ENCODE measurements around the gene SLC7A5.
"Not testable (repeated sequence)": the region's sequence is repeated elsewhere in the genome, so short reads cannot be mapped to it uniquely, and the experiment has no call there.

Gene SLC7A5

DNA sequence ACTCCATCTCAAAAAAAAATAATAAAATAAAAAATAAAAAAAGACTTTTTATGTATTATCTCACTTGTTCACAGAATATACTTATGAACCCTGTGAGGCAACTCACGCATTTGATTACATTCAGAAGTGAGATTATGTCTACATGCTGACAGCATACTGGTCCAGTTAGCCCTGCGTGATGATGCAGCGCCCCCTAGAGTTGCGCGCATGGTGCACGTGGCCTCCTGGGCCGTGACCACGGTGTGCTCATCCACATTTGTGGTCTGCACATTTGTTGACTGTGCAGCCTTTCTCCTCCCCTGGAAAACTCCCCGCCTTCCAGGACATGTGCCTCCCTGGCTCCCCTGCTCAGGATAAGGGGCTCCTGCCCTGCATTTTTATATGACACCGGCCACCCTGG is 20.5 kb upstream of the SLC7A5 start:
- not testable (repeated sequence) for DNase-seq (ENCODE audit: low read depth in 2 of 2, low spot score in 1 of 2)

DNA sequence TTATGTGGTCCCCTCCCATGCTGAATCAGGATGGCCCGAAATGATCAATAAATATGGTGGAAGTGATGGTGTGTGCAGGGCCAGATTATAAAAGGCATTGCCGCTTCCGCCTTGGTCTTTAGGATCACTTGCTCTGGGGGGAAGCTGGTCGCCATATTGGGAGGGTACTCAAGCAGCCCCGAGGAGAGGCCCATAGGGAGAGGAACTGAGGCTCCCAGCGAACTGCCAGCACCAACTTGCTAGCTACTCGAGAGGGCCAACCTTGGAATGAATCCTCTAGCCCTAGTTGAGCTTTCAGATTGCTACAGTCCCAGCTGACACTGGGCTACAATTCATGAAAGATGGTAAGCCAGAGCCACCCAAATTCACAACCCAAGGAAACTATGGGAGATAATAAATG is 19.0 kb upstream of the SLC7A5 start:
- DNase-seq (ENCODE audit: low read depth in 2 of 2, low spot score in 1 of 2), result not testable (repeated sequence)

DNA sequence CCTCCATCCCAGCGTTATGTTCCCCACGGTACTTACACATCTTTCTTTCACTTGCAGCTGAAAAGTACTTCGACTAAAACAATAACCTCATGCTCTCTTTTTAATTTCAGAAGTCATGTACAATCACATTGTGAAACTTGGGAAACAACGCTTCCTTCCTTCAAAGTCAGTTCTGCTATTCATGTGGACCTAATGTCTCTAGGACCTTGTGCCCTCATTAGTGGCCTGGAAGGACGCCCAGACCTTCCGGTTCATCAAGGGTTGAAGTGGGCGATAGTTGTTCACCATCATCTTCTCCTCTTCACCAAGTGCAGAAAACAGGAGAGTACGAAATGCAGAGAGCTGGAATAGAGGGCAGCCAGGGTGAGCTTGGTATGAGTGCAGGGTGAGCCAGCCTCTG is 18.6 kb upstream of the SLC7A5 start:
- not testable (repeated sequence) for DNase-seq (ENCODE audit: low read depth in 2 of 2, low spot score in 1 of 2)

DNA sequence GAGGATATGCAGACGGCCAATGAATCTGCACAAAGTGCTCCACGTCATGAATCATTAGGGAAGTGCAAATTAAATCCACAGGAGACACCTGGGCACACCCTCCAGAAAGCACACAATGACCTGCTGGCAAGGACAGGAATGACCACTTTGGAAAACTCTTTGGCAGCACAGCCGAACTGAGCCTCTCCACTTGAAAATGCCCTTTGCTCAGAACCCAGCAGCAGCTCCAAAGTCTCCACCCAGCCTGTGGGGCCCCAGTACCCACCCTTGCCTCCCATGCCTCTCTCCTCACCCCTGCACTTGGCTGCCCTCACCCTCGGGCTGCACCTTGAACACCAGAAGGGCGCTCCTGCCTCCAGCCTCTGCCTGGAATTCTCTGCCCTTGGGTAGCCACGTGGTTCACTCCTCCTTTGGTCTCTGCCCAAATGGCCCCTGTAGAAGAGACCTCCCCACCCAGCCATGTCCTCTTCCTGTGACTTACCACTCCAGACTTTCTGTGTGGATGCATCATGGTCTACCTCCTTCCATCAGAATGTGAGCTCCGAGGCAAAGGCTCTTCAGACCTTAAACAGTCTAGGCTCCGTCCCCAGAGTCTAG is 16.2 kb upstream of the SLC7A5 start:
- DNase-seq (ENCODE audit: low read depth in 2 of 2, low spot score in 1 of 2), result not testable (repeated sequence)

DNA sequence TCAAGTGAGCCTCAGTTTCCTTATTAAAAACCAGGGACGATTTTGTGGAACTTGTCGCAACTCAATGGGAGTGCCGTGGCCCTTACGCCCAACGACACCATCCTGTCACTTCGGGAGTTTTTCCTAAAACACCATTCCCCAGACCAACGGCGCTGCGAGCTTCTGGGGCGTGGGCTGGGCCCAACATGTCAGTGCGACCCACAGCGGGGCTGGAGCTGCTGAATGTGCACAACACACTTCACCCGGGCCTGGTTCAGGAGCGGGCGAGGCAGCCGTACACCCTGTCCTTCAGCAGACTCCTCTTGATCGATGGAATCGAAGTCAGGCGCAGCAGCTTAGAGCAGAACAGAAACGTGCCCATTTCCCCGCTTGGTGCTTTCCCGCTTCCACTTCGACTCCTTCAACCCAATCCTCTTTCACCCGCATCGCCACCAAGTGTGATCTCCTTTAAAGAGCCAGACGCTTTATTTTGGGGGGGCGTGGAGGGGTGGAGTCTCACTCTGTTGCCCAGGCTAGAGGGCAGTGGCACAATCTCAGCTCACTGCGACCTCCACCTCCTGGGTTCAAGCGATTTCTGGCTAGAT is 13.2 kb upstream of the SLC7A5 start:
- DNase-seq (ENCODE audit: low read depth in 2 of 2, low spot score in 1 of 2), result no peak

DNA sequence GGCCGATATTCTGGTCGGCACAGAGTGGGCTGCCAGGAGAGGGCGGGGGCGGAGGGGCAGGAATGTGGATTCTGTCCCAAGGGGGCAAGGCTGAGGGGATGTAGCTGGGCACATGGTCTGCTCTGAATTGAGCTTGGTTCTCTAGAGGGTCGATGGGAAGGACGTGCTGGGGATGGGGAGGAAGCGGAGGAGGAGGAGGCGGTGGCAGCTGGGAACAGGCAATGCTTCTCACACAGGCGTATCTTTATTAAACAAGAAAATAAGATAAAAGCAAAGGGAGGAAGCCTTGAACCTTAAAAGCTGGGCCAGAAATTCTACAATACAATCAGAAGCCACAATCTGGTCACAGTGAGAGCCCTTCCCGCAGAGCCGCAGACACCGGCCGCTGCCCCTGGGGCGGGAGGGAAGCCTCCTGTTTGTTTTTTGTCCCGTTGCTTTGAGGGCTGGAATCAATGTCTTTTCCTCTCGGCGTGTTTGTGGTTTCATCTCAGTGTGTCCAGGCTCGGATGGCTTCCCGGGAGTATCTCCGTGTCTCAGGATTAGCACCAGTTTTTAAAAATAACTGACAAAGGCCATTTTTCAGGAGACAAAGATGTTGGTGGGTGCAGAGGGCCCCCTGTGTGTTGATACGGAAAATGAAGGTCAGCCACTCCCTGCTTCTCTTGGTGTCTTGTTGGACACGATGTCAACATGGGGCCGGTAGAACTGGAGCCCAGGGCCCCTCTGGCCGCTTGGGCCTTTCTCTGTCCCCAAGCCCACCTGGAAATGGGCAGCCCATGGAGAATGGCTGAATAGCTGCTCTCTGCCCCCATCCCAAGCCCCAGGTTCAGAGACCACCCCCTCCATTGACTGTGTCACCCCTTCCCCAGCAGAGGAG is 12.3 kb upstream of the SLC7A5 start:
- no peak for DNase-seq (ENCODE audit: low read depth in 2 of 2, low spot score in 1 of 2)

DNA sequence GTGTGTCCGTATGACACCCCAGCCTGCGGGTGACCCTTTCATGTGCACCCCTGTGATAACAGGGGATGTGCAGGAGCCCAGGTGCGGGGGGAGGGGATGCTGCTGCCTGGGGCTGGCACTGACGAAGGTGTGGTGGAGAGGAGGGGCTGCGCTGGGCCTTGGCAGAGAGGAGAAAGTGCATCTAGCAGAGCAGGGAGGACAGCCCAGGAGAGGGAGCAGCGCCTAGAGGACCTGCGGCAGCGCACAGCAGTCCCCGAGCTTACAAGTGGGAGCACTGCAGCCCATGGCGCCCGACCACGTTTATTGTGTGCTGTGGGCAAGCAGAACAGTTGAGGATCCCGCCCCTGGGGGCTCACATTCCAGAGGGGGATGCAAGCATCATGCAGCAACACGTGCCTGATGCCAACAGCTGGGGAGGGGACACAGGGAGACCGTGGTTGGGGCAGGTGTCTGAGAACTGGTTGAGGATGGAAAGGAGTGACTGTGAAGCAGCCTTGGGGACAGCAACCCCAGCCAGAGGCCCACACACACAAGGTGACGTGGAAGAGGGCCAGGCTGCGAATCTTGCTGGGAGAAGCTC is 10.9 kb upstream of the SLC7A5 start:
- no peak for DNase-seq (ENCODE audit: low read depth in 2 of 2, low spot score in 1 of 2)

DNA sequence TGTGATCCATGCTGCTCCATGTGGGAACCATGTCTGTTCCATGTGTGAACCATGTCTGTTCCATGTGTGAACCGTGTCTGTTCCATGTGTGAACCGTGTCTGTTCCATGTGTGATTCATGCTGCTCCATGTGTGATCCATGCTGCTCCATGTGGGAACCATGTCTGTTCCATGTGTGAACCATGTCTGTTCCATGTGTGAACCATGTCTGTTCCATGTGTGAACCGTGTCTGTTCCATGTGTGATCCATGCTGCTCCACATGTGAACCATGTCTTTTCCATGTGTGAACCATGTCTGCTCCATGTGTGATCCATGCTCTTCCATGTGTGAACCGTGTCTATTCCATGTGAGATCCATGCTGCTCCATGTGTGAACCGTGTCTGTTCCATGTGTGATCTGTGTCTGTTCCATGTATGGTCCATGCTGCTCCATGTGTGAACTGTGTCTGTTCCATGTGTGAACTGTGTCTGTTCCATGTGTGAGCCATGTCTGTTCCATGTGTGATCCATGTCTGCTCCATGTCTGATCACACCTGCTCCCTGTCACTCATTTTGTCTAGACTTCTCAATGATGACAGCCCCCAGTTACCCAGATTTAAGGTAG is 10.2 kb upstream of the SLC7A5 start:
- DNase-seq (ENCODE audit: low read depth in 2 of 2, low spot score in 1 of 2), result not testable (repeated sequence)

DNA sequence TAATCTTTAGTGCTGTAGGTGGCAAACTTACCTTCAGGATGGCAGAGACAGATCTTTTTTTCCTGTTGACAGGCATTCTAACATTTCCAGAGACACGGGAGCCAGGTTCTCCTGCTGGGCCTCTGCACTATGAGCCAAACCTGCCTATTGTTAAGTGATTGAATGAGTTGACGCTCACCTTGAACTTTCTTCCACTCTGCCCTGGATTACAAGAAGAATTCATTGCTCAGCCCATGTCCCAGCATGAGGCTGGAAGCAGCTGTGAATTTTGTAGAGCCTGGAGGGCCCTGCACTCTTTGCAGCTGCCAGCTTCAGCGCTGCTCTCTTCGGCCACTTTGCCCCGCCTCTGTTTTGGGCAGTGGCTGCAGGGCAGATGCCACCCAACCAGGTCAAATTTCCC is 9.4 kb upstream of the SLC7A5 start:
- no peak for DNase-seq (ENCODE audit: low read depth in 2 of 2, low spot score in 1 of 2)

DNA sequence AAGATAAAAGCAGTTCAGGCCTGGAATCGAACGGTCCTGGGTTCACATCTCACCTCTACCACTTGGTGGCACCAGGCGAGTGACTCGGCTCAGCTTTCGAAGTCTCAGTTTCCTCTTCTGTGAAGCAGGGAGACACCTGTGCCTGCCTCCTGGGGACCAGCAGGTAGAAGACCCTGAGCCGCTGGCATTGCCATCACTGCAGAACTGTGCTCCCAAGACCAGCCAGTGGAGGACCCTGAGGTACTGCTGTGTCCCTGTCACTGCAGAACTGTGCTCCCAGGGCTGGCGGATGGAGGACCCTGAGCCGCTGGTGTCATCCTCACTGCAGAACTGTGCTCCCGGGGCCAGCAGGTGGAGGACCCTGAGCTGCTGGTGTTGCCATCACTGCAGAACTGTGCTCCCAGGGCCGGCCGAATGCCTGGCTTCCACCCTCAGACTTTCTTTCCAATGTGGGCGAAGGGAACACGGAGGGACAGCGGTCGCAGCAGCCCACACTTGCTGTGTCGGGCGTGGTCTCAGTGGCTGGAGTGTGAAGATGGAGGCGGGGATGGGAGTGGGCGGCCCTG is 8.7 kb upstream of the SLC7A5 start:
- DNase-seq (ENCODE audit: low read depth in 2 of 2, low spot score in 1 of 2), result no peak

DNA sequence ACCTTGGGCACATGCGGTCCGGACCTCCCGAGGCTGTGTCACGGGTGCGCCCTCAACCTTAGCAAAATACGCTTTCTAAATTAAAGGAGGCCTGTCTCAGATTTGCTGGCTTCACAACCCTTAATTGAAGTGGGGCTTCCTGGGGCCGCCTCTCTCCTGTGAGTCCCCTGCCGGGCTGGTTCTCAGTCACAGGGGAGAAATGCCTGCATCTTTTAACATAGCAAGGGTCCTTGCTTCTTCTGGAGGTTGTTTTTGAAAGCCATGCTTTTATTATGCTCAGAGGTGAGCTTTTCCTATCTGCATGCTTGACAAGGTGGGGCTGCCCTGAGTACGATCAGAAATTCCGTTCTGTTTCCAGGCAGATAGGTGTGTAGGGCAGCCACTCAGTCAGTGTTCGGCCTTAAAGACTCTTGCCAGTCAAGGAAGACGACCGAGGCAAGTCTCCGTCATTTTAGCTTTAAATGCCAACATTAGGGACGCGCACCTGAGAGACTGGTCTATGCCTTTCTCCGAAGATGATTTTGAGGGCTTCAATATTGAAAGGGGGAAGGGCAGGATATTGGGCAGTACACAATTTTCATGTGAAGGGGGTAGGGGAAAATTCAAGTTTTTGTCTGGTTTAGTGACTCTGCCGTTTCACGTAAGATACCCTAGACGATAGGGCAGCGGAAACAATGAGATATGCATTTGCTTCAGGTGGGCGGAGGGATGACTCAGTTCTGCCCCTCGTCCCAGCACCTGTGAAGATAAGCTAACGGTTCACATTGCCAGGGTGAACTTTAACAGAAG is 5.5 kb upstream of the SLC7A5 start:
- DNase-seq (ENCODE audit: low read depth in 2 of 2, low spot score in 1 of 2), result peak in 1 of 2 donors; percentile 48

DNA sequence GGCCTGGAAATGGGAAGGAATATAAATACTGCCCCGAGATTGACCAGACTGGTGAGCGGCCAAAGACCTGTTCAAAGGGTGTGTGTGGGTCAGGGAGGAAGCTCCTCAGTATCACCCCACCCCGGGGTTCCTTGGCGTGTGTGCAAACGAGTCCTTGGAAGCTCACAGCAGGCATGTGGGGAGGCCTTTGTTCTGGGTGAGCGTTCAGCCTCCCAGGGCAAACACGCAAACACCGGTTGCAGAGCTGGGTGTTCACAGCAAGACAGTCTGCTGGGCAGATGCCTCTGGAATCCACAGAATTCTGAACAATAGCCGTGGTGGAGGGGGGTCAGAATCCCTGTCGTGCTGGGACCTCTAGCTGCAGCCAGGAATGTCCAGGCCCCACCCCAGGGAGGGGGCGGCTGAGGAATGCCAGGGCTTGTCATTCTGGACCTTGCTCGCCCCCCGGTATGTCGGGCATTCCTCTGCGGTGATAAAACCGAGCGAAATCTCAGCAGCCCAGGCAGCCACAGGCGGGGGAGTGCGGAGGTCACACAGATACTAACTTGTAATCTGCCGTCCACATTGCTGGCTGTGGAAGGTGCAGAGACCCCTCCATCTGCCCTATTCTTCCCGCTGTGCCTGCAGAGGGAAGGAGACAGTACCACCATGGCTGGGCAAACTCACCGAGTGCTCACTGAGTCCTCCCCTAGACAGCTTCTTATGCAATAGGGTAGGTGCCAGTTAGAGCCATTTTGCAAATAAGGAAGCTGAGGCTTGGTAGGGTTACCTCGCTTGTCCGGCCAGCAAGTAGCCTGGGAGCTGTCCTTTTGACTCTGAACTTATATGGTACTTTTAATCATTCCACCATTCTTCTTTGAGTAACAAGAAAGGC is 1.3 kb upstream of the SLC7A5 start:
- DNase-seq (ENCODE audit: low read depth in 2 of 2, low spot score in 1 of 2), result not testable (repeated sequence)

DNA sequence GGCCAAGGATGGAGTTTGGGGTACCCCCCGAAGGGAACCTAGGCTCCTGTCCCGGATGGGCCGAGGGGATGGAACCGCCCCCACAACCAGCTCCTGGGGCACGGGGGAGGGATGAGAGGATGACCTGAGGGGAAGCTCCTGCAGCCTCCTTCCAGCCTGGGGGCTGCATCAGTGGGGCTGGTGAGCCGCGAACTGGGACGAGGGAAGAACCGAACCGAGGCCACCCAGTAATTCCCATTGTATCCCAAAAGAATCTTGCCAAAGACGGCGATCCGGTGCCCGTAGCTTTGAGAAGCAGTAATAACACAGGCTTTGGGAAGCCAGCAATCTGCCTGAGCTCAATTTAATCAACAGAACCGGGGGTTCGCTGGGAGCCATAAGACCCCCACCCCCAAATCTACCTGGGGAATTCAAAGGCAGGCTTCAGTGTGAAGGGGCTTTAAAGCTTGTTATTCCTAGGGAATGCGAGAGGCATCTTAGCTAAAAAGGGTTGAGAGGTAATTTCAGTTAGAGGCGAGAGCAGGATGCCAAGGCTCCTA is 641 bp upstream of the SLC7A5 start:
- DNase-seq (ENCODE audit: low read depth in 2 of 2, low spot score in 1 of 2), result not testable (repeated sequence)

DNA sequence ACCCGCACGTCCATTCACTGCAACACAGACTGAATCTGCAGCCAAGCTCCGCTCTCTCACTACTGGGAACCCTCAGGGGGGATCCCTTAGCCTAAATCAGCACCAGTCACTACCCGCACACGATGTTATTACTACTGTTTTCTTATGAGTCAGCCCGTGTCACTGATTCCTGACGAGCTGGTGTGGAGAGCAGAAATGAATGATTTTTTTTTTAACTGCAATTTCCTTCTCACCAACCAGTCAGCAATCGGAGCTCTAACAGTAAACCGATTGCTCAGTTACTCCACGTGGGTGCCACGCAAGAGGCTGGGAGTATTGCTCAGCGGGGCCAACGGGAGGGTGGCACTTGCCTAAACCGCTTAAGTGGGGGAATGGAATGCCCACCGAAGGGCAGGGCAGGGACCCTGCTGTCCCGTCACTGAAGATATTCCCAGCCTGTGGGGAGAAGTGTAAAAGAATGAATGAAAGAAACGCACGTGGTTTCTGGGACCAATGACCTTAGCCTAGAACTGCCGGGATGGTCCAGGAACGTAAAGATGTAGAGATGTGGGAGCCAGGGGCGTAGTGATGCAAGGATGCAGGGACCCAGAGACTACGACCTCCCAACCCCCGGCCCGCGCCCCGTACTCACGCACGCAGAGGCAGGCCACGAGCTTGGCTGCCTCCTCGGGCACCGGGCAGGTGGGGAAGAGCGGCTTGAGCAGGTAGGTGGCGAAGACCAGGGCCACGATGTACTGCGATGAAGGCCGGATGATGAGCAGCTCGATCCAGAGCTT is 865 bp downstream of the SLC7A5 start:
- not testable (repeated sequence) for DNase-seq (ENCODE audit: low read depth in 2 of 2, low spot score in 1 of 2)

DNA sequence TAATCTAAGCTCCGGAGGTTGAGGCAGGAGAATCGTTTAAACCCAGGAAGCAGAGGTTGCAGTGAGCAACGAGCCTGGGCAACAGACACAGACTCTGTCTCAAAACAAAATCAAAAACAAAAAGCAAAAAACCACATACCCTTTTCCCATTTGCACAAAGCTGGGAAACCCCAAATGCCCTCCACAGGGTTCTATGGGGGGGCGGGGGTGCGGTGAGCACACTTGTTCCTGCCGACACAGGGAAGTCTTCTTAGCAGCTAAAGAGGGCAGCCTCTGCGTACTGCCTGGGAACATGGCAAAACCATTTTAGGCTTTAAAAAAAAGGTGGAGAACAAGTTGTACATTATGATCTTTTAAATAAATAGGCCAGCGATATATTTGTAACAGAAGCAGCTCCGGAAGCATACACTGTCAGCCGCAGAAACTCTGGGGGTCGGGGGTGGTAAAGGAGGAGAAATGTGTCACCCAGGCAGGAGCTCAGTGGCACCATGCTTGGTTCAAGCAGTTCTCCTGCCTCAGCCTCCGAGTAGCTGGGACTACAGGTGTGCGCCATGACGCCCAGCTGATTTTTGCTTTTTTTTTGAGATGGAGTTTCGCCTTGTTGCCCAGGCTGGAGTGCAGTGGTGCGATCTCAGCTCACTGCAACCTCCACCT is 3.3 kb downstream of the SLC7A5 start:
- DNase-seq (ENCODE audit: low read depth in 2 of 2, low spot score in 1 of 2), result not testable (repeated sequence)

DNA sequence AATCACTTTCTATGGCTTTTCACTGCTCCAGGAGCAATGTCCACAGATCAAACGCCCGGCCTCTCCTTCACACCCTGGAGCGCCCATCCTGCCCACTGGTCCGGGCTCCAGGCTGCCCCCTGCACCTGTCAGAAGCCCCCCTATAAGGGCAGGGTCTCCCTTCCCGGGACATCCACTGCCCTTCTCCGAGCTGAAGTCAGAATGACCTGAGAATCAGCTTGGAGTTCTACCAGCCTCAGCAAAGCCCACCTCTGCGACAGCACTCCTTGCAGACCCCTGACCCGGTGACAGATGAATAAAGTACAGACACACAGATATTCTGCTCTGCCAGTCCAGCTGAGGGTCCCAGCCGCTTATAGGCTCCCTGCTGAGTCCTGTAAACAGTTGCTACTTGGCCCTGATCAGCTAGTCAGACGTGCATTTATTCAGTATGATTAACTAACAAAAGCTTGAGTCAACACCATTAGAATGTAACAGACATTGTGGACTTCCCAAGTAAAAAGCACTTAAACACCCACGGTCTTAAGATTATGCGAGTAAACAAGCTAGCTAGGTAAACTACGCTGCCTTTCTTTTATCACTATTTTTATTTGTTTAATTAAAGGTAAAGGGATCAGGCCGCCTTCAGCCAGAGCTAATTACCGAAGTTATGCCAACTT is 4.8 kb downstream of the SLC7A5 start:
- DNase-seq (ENCODE audit: low read depth in 2 of 2, low spot score in 1 of 2), result no peak

DNA sequence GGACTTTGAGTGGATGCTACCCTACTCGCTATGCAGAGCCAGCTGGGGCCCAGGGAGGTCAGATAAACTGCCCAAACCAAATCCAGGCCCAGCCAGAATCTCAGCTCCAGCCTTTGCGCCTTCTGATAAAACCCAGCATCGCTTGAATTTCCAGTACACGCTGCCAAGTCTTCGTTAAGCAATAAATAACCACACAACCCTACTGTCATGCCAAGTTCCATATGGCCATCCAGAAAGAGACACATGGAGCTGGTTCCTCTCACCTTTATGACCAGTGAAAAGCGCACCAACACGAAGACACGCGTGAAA is 6.0 kb downstream of the SLC7A5 start:
- not testable (repeated sequence) for DNase-seq (ENCODE audit: low read depth in 2 of 2, low spot score in 1 of 2)

Measured in stimulated activated CD8-positive, alpha-beta memory T cell treated with anti-CD3 and anti-CD28 coated beads, Interleukin-4, amount 100 ng/mL, for 1 hour (primary cell).